Uterus (tissue), 4 donors: ENCODE measurements around the gene PPIG. TPM values are rescaled to one million over a fixed set of nuclear protein-coding genes. Genes with fewer than 3 reads are reported as not detected.

ENCODE experiments used
- DNase-seq, 2 donors: peaks; one replicate each; pipeline ENCODE4 v3.0.0-alpha.2; 2019 to 2020
- H3K27ac ChIP-seq, 2 donors: fragments of 200-600 bp; sonication (generic); 1 replicate in 1 of 2; 2 replicates in 1 of 2; pipeline ENCODE4 v1.5.1; 2016 to 2018
- H3K27me3 ChIP-seq, 2 donors: fragments of 200-600 bp; sonication (generic); one replicate each; pipeline ENCODE4 v1.5.1; 2018 to 2019; ENCODE audit warnings: control low read depth in 1 of 2
- H3K36me3 ChIP-seq, 2 donors: fragments of 200-600 bp; sonication (generic); one replicate each; pipeline ENCODE4 v1.5.1; 2019; ENCODE audit warnings: control low read depth in 1 of 2
- H3K4me1 ChIP-seq, 2 donors: fragments of 200-600 bp; sonication (generic); one replicate each; pipeline ENCODE4 v1.5.1; 2018 to 2019; ENCODE audit warnings: control low read depth in 1 of 2
- H3K4me3 ChIP-seq, 2 donors: fragments of 200-600 bp; sonication (generic); 1 replicate in 1 of 2; 2 replicates in 1 of 2; pipeline ENCODE4 v1.5.1; 2018 to 2019; ENCODE audit warnings: mild to moderate bottlenecking in 1 of 2
- H3K9me3 ChIP-seq, 2 donors: fragments of 200-600 bp; sonication (generic); one replicate each; pipeline ENCODE4 v1.5.1; 2019; ENCODE audit warnings: control low read depth in 1 of 2
- POLR2A ChIP-seq, 2 donors: fragments of 450-650 bp; IDR thresholded peaks; one replicate each; pipeline ENCODE4 v1.6.1; 2016; ENCODE audit warnings: antibody characterized with exemption in 2 of 2, mild to moderate bottlenecking in 1 of 2, moderate library complexity in 1 of 2
- intact Hi-C: fragments of 100-400 bp; cut with DNase I; formaldehyde crosslinking; loops from one replicate; pipeline ENCODE4 v1.15.1; 2023; ENCODE audit warnings: low total_unique reads
- total RNA-seq, 4 donors: library from RNA; depleted of rRNA in 3 of 4; stranded (reverse); fragments of >200 nt in 3 of 4; gene quantifications; one replicate each; pipeline versions ENCODE4 v1.1.0 to v1.2.4, GENCODE V29; 2014 to 2023
- TF ChIP-seq, protein P1 (sequence below), 4 experiments: fragments of 200-600 bp in 2 of 4; fragments of 450-650 bp in 2 of 4; sonication (generic) in 2 of 4; IDR thresholded peaks; one replicate each; pipeline ENCODE4 v1.5.1; 2016 to 2019; ENCODE audit warnings: antibody characterized with exemption in 4 of 4, mild to moderate bottlenecking in 2 of 4, moderate library complexity in 1 of 4
- donor health status: DM: yes; HTN: yes; CAD: no.

PPIG gene
- total RNA-seq, 4 donors from 2014 or later = 24.3 to 83.4 (median 59.0) TPM

DNA sequence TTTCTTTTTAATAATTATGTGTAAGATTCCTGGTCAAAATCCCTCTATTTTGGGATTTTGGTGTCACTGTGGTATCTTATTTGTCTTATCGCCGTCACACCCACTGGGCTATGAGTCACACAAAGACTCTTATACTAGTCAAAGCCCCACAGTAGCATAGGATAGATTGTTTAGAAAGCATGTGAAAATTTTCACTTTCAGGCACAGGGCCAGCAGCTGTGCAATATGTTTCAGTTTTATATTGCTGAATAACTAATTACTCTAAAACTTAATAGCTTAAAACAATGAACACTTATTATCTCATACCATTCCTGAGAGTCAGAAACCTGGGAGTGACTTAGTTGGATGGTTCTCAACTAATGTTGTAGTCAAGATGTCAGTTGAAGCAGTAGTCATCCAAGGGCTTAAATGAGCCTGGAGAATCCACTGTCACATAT, 86.1 kb downstream of the PPIG start:
- intact Hi-C loops = no loop called here
- Histone ChIP-seq H3K4me1 (no peaks in the 10 kb centered on the region), H3K27ac (no peak overlapping the region), H3K9me3 (no peaks in the 10 kb centered on the region), H3K4me3 (no peak overlapping the region), H3K27me3 (no peaks in the 10 kb centered on the region), H3K36me3 (no peaks in the 10 kb centered on the region)
- TF ChIP-seq POLR2A (IDR thresholded peaks at IDR 0.05) = no peak
- TF ChIP-seq, protein P1, sequence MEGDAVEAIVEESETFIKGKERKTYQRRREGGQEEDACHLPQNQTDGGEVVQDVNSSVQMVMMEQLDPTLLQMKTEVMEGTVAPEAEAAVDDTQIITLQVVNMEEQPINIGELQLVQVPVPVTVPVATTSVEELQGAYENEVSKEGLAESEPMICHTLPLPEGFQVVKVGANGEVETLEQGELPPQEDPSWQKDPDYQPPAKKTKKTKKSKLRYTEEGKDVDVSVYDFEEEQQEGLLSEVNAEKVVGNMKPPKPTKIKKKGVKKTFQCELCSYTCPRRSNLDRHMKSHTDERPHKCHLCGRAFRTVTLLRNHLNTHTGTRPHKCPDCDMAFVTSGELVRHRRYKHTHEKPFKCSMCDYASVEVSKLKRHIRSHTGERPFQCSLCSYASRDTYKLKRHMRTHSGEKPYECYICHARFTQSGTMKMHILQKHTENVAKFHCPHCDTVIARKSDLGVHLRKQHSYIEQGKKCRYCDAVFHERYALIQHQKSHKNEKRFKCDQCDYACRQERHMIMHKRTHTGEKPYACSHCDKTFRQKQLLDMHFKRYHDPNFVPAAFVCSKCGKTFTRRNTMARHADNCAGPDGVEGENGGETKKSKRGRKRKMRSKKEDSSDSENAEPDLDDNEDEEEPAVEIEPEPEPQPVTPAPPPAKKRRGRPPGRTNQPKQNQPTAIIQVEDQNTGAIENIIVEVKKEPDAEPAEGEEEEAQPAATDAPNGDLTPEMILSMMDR (IDR thresholded peaks at IDR 0.05) = no peak
- no peak for DNase-seq

DNA sequence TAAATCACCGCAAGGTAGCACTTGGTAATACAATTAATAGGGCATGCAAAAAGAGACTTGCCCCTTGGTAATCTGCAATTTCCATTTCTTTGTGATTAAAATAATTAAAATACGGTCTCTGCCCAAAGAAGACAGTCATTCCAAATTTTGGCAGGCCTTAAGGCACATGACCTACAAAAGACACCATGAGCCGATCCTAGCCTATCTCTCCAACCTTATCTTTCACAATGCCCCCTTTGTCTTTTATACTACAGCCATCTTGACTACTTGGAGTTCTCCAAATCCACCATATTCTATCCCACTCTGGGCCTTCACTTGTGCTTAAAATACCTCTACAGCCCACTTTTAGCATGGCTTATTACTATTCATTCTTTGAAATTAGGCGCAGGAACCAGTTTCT, 86.8 kb downstream of the PPIG start:
- H3K4me3 ChIP-seq = no peak overlapping the region
- no peak overlapping the region for H3K27ac ChIP-seq
- no peaks in the 10 kb centered on the region for H3K9me3 ChIP-seq
- H3K36me3 ChIP-seq = no peaks in the 10 kb centered on the region
- intact Hi-C loops = no loop called here
- TF ChIP-seq POLR2A (IDR thresholded peaks at IDR 0.05) = no peak
- TF ChIP-seq, protein P1 (IDR thresholded peaks at IDR 0.05) = no peak
- H3K4me1 ChIP-seq = no peaks in the 10 kb centered on the region
- H3K27me3 ChIP-seq = no peaks in the 10 kb centered on the region
- DNase-seq = no peak

DNA sequence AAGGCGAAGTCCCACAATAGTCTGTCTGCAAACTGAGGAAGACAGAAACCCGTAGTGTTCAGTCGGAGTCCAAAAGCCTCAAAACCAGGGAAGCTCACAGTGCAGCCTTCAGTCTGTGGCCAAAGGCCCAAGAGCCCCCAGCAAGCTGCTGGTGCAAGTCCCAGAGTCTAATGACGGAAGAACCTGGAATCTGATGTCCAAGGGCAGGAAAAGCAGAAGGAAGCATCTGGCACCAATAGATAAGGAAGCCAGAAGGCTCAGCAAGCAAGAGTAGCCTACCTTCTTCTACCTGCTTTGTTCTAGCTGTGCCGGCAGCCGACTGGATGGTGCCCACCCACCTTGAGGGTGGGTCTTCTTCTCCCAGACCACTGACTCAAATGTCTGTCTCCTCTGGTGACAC, 88.3 kb downstream of the PPIG start:
- intact Hi-C loops = no loop called here
- no peaks in the 10 kb centered on the region for H3K27me3 ChIP-seq
- no peaks in the 10 kb centered on the region for H3K9me3 ChIP-seq
- H3K4me1 ChIP-seq = no peaks in the 10 kb centered on the region
- H3K4me3 ChIP-seq = no peak overlapping the region
- H3K36me3 ChIP-seq = no peaks in the 10 kb centered on the region
- no peak for DNase-seq
- TF ChIP-seq, protein P1 (IDR thresholded peaks at IDR 0.05) = no peak
- TF ChIP-seq POLR2A (IDR thresholded peaks at IDR 0.05) = no peak
- H3K27ac ChIP-seq = no peak overlapping the region

DNA sequence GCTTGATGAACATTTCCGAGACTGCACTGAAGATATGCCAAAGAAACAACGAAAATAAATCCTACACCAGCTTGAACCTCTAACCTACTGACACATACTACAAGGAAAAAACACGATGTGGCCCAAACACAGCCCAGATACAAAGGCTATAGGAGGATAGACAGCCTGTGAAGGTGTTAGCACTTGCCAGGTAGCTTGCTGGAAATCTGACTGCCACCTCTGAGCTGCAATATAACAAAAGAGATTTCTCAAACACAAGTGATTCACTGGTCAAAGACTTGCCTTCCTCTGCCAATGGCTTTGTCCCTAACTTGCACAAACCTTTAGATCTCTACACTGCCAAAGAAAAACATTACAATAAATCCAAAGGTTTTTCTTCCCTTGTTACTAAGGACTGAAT, 89.0 kb downstream of the PPIG start:
- DNase-seq = no peak
- no peaks in the 10 kb centered on the region for H3K36me3 ChIP-seq
- H3K27me3 ChIP-seq = no peaks in the 10 kb centered on the region
- H3K27ac ChIP-seq = no peak overlapping the region
- TF ChIP-seq, protein P1 (IDR thresholded peaks at IDR 0.05) = no peak
- TF ChIP-seq POLR2A (IDR thresholded peaks at IDR 0.05) = no peak
- intact Hi-C loops = no loop called here
- H3K9me3 ChIP-seq = no peaks in the 10 kb centered on the region
- H3K4me3 ChIP-seq = no peak overlapping the region
- no peaks in the 10 kb centered on the region for H3K4me1 ChIP-seq

DNA sequence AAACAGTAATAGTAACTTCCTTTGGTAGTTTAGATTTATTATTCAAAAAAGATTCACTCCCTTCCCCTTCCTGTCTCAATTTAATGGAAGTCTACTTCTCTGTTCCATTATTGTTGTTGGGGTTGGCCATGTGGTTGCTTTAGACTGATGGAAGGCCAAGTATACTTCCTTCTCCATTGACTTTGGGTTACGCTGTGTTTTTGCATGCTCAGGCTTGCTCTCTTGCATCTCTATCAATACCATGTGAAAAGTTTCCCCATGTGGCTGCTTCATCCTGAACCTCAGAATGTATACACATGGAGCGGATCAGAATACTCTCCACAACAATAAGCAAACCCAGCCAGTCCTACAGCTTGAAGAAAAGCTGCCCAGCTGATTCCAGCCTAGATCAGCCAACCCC, 89.8 kb downstream of the PPIG start:
- Histone ChIP-seq H3K27ac (no peak overlapping the region), H3K27me3 (no peaks in the 10 kb centered on the region), H3K4me1 (no peaks in the 10 kb centered on the region), H3K9me3 (no peaks in the 10 kb centered on the region), H3K36me3 (no peaks in the 10 kb centered on the region), H3K4me3 (no peak overlapping the region)
- intact Hi-C loops = no loop called here
- DNase-seq = no peak
- no peak for TF ChIP-seq POLR2A (IDR thresholded peaks at IDR 0.05)
- TF ChIP-seq, protein P1 (IDR thresholded peaks at IDR 0.05) = no peak
